Skeletal muscle tissue (tissue), 4 donors: ENCODE measurements around the gene TLE4. TPM values are rescaled to one million over a fixed set of nuclear protein-coding genes. Genes with fewer than 3 reads are reported as not detected.
"Not testable (repeated sequence)": the region's sequence is repeated elsewhere in the genome, so short reads cannot be mapped to it uniquely, and the experiment has no call there.

Experiments used
- H3K27ac ChIP-seq: one replicate; pipeline ENCODE4 v1.7.0; 2013; ENCODE audit warnings: mild to moderate bottlenecking, low read depth, low read length, inconsistent platforms
- H3K27me3 ChIP-seq, 3 donors: one replicate each; pipeline ENCODE4 v1.7.0; 2013; ENCODE audit warnings: low read length in 3 of 3; ENCODE audit not compliant: control insufficient read depth in 3 of 3, insufficient read depth in 3 of 3
- H3K36me3 ChIP-seq, 3 donors: one replicate each; pipeline ENCODE4 v1.7.0; 2013; ENCODE audit warnings: low read length in 3 of 3; ENCODE audit not compliant: control insufficient read depth in 3 of 3, insufficient read depth in 3 of 3
- H3K4me1 ChIP-seq, 3 donors: one replicate each; pipeline ENCODE4 v1.7.0; 2013; ENCODE audit warnings: low read length in 3 of 3, mild to moderate bottlenecking in 3 of 3; ENCODE audit not compliant: control insufficient read depth in 3 of 3, insufficient read depth in 3 of 3
- H3K4me3 ChIP-seq, 3 donors: one replicate each; pipeline ENCODE4 v1.7.0; 2013; ENCODE audit warnings: low read length in 3 of 3
- H3K9ac ChIP-seq, 3 donors: one replicate each; pipeline ENCODE4 v1.7.0; 2013; ENCODE audit warnings: low read length in 3 of 3, mild to moderate bottlenecking in 3 of 3, moderate library complexity in 2 of 3, low read depth in 1 of 3
- H3K9me3 ChIP-seq, 3 donors: one replicate each; pipeline ENCODE4 v1.7.0; 2013; ENCODE audit warnings: low read length in 3 of 3; ENCODE audit not compliant: control insufficient read depth in 3 of 3
- total RNA-seq: library from RNA; depleted of rRNA; stranded (reverse); fragments of >200 nt; gene quantifications from one replicate; pipeline ENCODE4 v1.2.3, GENCODE V29; 2014
- donor health status: Osteomylitis.

Gene TLE4
- total RNA-seq, 1 donor from 2014 or later = 14.6 TPM

DNA sequence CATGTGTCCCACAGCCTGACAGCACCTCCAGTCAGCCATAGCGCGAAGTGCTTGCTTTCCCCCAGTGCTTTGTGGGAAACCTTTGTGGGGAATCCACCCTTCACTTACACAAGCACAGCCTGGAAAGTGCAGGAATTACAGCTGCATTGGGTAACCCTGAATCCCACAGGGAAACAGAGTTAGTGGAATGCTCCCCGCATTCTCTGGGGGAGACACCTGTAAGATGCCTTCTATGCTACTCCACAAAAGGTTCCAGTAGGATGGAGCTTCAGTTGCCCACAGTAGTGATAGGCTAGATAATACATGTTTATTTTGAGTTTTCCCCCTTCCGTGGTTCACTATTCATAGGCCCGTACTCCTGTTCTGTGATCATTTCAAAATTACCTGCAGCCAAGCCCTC, 60.3 kb downstream of the TLE4 start:
- Histone ChIP-seq H3K4me3 (no peak overlapping the region), H3K4me1 (no peaks in the 10 kb centered on the region), H3K9ac (no peak overlapping the region), H3K36me3 (peaks cover 0 to 2% (median 0%) of the 10 kb centered on the region in 3 donors), H3K27ac (no peak overlapping the region), H3K9me3 (no peaks in the 10 kb centered on the region), H3K27me3 (no peaks in the 10 kb centered on the region)

- Histone ChIP-seq H3K27ac (no peak overlapping the region), H3K4me3 (no peak overlapping the region), H3K4me1 (no peaks in the 10 kb centered on the region), H3K27me3 (no peaks in the 10 kb centered on the region), H3K9ac (no peak overlapping the region), H3K36me3 (no peaks in the 10 kb centered on the region), H3K9me3 (no peaks in the 10 kb centered on the region)
Observed at GRCh38 chr9:79632705-79633104, 60.9 kb downstream of the TLE4 start.

- H3K27ac ChIP-seq = no peak overlapping the region
- H3K9me3 ChIP-seq = no peaks in the 10 kb centered on the region
- no peaks in the 10 kb centered on the region for H3K36me3 ChIP-seq
- H3K27me3 ChIP-seq = no peaks in the 10 kb centered on the region
- no peaks in the 10 kb centered on the region for H3K4me1 ChIP-seq
- no peak overlapping the region for H3K4me3 ChIP-seq
- no peak overlapping the region for H3K9ac ChIP-seq
Observed at GRCh38 chr9:79633558-79633957, 61.8 kb downstream of the TLE4 start.

DNA sequence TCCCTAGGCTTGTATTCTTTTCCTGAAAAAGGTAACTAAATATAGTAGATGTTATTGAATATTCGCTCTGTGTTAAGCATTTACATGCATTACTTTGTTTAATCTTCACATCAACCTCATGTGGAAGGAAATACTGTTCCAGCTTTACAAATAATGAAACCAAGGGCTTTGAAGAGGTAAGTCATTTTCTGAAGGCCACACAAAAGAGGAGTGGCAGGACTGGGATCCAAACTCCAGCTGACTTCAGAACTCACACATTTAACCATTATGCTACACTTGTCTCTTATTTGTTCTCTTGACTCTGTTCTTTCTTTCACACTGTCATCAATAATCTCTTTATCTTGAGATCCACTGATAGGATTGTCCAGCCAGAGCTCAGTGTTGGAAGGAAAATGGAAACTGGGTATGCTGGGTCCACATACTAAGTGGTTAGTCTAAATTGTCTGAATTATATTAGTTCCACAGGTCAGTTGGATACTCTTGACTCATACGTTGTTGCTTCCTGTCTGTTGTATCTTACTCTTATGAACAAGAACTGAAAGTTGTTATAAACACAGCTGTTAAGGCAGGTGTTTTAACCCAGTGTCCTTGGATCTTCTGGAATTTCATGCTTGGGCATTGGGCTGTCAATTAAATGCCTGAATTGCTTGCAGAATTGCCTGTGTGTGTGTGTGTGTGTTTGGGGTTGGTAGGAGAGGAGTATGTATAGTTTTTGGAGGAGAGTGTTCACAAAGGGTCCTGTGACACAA, 65.6 kb downstream of the TLE4 start:
- Histone ChIP-seq H3K9me3 (no peaks in the 10 kb centered on the region), H3K4me3 (no peak overlapping the region), H3K4me1 (no peaks in the 10 kb centered on the region), H3K9ac (no peak overlapping the region), H3K27ac (no peak overlapping the region), H3K27me3 (no peaks in the 10 kb centered on the region), H3K36me3 (no peaks in the 10 kb centered on the region)

GRCh38 chr9:79638806-79639205, 67.0 kb downstream of the TLE4 start:
- H3K4me1 ChIP-seq = no peaks in the 10 kb centered on the region
- no peaks in the 10 kb centered on the region for H3K27me3 ChIP-seq
- no peak overlapping the region for H3K9ac ChIP-seq
- no peak overlapping the region for H3K4me3 ChIP-seq
- no peaks in the 10 kb centered on the region for H3K36me3 ChIP-seq
- no peaks in the 10 kb centered on the region for H3K9me3 ChIP-seq
- no peak overlapping the region for H3K27ac ChIP-seq

- H3K4me3 ChIP-seq = no peak overlapping the region
- peaks cover 0 to 2% (median 0%) of the 10 kb centered on the region in 3 donors for H3K4me1 ChIP-seq
- H3K9me3 ChIP-seq = no peaks in the 10 kb centered on the region
- H3K36me3 ChIP-seq = no peaks in the 10 kb centered on the region
- H3K9ac ChIP-seq = no peak overlapping the region
- H3K27ac ChIP-seq = no peak overlapping the region
- no peaks in the 10 kb centered on the region for H3K27me3 ChIP-seq
Observed at GRCh38 chr9:79639354-79639753, 67.6 kb downstream of the TLE4 start.

DNA sequence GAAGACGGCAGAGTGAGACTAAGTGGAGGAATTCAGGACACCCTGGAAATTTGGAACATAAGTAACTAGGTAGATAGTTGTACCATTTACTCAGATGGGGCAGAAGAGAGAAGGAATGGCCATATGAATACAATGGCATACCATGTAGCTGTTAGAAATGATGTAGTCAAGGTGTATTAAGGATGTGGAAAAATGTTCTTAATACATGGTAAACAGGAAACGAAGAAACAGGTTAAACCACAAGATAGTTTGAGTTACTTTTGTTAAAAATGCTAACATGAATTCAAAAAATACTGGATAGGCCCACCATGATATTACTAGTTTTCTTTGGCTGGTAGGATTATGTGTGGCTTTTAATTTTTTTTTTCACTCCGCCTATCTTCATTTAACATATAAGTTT, 68.3 kb downstream of the TLE4 start:
- H3K36me3 ChIP-seq, H3K4me1 ChIP-seq, H3K27me3 ChIP-seq, H3K9ac ChIP-seq, H3K4me3 ChIP-seq, H3K9me3 ChIP-seq, H3K27ac ChIP-seq: not testable (repeated sequence)

DNA sequence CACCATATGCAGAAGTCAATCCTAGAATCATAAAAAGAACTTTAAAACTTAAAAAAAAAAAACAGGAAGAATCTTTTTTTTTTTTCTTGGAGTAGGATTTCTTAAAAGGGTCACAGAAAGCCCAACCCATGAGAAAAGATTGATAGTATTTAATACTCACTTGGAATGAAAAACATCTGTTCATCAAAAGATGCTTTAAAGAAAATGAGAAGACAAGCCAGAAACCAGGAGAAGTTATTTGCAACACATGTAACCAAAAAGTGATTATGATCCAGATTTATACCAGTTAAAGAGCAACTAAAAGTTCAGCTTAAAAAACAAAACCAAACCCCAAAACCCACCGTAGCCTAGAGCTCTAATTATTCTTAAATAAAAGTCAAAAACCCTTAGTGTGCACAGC, 69.3 kb downstream of the TLE4 start:
- Histone ChIP-seq H3K36me3 (no peaks in the 10 kb centered on the region), H3K9me3 (no peaks in the 10 kb centered on the region), H3K9ac (no peak overlapping the region), H3K27me3 (no peaks in the 10 kb centered on the region), H3K4me3 (no peak overlapping the region), H3K4me1 (peaks cover 0 to 10% (median 2%) of the 10 kb centered on the region in 3 donors), H3K27ac (no peak overlapping the region)

DNA sequence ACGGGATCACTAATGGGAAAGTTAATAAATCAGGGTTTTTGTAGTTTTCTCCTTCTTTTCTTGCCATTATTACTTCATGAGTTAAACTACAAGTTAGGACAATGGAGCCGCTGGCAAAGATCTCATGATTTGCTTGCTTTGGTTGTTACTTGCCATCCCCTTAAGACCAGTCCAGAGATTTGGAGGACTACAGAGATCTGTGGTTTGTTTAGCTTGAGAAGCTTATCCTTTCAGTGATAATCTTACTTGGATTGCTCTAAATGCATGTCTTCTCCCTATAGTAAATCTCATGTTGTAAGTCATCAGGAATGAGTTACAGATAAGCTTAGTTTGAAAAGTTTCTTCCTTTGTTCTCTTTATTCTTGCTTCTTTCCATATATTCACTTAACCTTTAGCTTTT, 70.9 kb downstream of the TLE4 start:
- H3K9ac ChIP-seq = no peak overlapping the region
- H3K4me1 ChIP-seq = peaks cover 0 to 10% (median 2%) of the 10 kb centered on the region in 3 donors
- H3K36me3 ChIP-seq = no peaks in the 10 kb centered on the region
- no peak overlapping the region for H3K27ac ChIP-seq
- H3K4me3 ChIP-seq = no peak overlapping the region
- H3K9me3 ChIP-seq = no peaks in the 10 kb centered on the region
- no peaks in the 10 kb centered on the region for H3K27me3 ChIP-seq

DNA sequence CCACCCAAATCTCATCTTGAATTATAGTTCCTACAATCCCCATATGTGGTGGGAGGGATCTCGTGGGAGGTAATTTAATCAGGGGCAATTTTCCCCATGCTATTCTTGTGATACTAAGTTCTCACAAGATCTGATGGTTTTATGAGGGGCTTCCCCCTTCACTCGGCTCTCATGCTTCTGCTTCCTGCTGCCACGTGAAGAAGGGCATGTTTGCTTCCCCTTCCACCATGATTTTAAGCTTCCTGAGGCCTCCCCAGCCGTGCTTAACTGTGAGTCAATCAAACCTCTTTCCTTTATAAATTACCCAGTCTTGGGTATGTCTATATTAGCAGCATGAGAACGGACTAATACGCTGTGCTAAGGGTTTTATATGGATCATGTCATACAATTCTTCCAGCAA, 72.3 kb downstream of the TLE4 start:
- Histone ChIP-seq H3K4me3 (no peak overlapping the region), H3K27me3 (no peaks in the 10 kb centered on the region), H3K4me1 (peaks cover 0 to 10% (median 2%) of the 10 kb centered on the region in 3 donors), H3K9ac (no peak overlapping the region), H3K9me3 (no peaks in the 10 kb centered on the region), H3K27ac (no peak overlapping the region), H3K36me3 (no peaks in the 10 kb centered on the region)
